NCI-H1417 (cell line): ENCODE data around the gene FAM25G.
A peak's percentile ranks its signal among the peaks of the same experiment; 100 is the strongest.
"Not testable (repeated sequence)": the region's sequence is repeated elsewhere in the genome, so short reads cannot be mapped to it uniquely, and the experiment has no call there.

ENCODE experiments used
- DNase-seq, 3 experiments: peaks; one replicate each; lab custom pipeline; 2025; lab: John Stamatoyannopoulos, UW

The FAM25G gene

DNA sequence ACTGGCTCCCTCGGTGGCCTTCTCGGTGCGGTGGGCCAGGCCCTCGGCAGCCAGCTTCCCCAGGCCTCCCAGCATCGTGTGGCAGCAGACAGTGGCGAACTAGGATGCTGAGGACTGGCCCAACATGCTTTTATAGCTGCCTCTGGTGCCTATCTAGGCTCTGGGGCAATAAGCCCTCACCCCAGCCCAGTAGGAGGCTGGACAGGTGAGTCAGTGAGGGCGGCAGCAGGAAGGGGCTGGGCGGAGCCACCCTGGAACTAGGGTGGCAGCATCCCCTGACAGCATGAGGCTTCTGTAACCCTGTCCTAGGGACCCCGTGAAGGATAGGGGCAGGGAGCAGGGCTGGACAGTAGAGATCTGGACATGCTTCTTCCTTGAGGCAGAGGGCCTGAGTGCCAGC is at the start of gene FAM25G:
FAM25G (minus strand) TSS at position 101 of the 400 bp plus-strand sequence; CDS start at position 75, 26 bp downstream.
- DNase-seq, result not testable (repeated sequence)

DNA sequence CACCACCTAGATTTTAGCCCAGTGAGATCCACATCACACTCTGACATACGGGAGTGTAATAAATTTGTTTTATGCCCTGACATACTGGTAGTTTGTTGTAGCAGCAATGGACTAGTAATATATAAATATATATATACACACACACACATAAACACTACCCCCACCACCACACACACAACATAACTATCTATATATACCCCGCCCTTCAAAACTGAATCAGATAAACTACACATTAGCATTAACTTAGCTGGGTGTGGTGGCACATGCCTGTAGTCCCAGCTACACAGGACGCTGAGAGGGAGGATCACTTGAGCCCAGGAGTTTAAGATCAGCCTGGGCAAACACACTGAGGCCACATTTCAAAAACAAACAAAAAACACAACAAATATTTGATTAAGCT is 44.9 kb upstream of the FAM25G start:
- DNase-seq, result not testable (repeated sequence)

GRCh38 chr10:47523475-47523874 is 32.0 kb upstream of the FAM25G start, which contains the start of gene AGAP9:
AGAP9 (minus strand) TSS chr10:47523638; CDS start chr10:47523526, 112 bp downstream.
- not testable (repeated sequence) for DNase-seq

DNA sequence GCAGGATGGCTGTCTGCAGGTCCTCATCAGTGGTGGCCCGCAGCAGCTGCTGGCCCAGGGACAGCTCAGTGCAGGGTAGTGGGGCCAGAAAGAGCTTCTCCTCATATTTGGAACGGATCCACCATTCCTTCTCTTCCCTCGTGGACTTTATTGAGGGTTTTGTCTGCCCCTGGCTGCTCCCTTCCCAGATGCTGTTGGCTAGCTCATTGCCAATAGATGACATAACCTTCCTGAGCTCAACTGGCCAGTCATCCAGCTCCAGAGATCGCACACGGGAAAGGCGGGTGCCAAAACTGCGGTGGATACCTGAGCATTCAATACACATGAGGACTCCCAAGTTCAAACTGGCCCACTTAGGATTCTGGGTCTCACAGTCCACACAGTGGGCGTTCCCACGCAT is 10.8 kb upstream of the FAM25G start:
- DNase-seq, result not testable (repeated sequence)

DNA sequence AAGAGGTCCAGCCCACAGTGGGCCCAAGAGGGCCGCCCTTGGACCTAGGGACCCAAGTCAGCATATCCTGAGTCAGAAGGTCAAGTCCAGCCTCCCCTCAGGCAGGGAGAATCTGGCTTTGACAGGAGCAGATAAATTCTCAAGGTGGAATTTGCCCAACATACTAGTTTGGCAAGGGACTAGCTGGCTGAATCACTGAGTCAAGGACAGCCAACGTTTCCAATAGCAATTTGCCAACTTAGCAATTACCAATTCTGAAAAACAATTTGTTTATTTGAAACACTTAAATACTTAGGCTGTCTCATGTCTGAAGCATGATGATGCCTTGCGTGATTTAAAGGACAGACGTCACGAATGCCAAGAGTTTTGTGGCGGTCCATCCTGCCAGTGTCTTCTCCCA is 2.7 kb upstream of the FAM25G start:
- not testable (repeated sequence) for DNase-seq

- not testable (repeated sequence) for DNase-seq
These were observed 1.9 kb downstream of the FAM25G start for GRCh38 chr10:47489630-47490029.

DNA sequence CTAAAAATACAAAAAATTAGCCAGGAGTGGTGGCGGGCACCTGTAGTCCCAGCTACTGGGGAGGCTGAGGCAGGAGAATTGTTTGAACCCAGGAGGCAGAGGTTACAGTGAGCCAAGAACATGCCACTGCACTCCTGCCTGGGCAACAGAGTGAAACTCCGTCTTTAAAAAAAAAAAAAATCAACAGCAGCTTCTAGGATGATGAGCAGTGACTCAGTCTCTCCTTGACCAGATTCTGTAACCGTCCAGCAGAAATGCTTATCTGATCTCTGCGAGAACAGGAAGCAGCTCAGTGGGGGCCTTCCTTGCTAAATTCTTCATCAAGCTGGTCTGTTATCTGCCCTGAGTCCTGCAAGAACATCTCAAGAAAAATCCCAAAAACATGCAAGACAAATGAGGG is 5.6 kb downstream of the FAM25G start:
- DNase-seq, result not testable (repeated sequence)

DNA sequence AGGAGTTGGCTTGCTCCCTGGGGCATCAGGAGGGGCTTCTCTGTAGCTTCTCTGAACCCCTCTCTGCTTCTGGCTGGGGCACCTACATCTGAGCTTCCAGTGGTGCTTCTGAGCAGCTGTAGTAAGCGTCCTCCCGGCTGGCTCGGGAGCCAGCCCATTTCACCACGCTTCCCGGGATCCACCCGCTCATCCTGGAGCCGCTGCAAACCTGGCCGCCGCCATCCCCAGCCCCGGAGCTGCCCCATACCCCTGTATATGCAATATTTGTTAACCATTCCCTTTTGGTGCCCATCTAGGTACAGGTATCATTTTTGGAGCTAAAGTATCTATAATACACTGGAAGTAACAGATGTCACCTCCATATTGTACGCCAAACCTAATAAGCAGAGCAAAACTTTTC is 6.7 kb downstream of the FAM25G start:
- not testable (repeated sequence) for DNase-seq

GRCh38 chr10:47483923-47484322 is 7.6 kb downstream of the FAM25G start, which contains the start of gene ANXA8:
ANXA8 (minus strand) TSS chr10:47484115; CDS start chr10:47483933, 182 bp downstream.
- DNase-seq, result not testable (repeated sequence)

DNA sequence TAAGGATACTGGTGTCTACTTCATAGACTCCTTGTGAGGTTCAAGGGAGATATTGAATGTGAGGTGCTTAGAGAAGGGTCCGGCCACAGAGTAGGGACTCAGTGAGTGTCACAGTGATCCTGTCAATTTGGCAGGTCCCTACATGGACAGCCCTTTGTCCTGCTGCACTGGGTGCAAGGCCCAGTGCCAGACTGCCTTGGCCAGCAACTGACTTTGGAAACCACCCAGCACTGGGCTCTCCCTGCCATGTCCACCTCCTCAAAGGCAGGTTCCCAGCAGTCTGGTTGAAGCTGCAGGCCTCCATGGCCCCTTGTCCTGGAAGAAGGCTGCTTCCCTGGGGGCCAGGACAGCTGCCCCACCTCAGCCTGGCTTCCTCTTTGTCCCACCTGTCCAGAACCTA is 9.1 kb downstream of the FAM25G start:
- not testable (repeated sequence) for DNase-seq

DNA sequence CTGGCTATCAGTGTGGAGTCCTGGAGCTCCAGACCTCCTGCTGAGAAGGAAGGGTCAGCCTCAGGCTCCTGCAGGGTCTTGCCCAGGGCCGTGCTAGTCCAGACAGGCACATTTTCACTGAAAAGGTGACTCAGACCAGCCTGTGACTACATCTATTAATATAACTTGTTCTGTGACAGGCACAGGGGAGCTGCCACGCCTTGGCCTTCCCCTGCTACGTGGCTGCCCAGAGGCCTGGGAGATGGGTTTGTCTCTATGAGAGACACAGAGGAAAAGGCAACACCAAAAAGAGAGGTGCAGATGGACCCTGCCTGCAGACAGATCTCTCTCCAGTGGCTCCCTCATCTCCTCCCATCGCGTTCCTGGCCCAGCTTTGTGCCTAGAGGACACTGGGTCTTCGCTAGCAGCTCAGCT is 9.7 kb downstream of the FAM25G start:
- not testable (repeated sequence) for DNase-seq

- DNase-seq, result not testable (repeated sequence)
These were observed 10.2 kb downstream of the FAM25G start for GRCh38 chr10:47481182-47481766.

DNA sequence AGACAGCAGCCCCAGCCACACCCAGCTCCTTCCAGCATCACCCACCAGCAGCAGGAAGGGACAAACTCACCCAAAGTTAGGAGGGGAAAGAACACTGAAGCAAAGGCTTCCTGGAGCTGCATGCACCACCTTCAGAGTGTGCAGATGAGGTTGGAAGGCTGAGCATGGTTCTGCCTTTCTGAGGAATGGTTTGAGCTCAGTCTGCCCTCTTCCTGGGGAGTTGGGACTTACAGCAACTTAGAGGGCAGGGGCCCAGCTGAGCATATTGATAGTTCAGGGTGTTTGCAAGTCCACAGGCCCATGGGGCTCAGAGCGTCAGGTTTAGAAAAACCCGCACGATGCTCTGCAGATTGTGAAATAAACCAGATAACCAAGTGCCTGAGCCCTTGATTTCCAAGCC is 11.4 kb downstream of the FAM25G start:
- not testable (repeated sequence) for DNase-seq

DNA sequence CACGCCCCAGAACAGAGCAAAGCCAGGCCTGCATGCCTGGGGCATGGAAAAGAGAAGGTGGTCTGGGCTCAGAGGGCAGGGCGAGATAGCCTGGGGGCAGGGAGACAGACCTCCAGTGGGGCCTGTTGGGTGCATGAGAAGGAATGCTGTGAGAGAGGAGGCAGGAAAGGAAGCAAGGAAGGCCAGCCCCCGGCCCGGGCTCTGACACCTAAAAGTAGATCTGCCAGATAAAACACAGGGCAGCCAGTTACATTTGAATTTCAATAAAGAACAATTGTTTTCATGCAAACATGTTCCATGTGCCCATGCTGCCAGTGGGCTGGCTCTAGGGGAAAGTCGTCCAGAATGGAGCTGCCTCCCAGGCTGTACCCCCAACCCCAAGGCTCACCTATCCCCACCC is 13.4 kb downstream of the FAM25G start:
- not testable (repeated sequence) for DNase-seq

GRCh38 chr10:47477078-47477477 is 14.4 kb downstream of the FAM25G start:
- not testable (repeated sequence) for DNase-seq

- not testable (repeated sequence) for DNase-seq
These were observed 16.4 kb downstream of the FAM25G start for GRCh38 chr10:47475101-47475500.

GRCh38 chr10:47473516-47473915 is 18.0 kb downstream of the FAM25G start:
- DNase-seq, result not testable (repeated sequence)

GRCh38 chr10:47472647-47473046 is 18.9 kb downstream of the FAM25G start:
- DNase-seq, result not testable (repeated sequence)

- DNase-seq, result not testable (repeated sequence)
These were observed 19.4 kb downstream of the FAM25G start for GRCh38 chr10:47472072-47472471.

DNA sequence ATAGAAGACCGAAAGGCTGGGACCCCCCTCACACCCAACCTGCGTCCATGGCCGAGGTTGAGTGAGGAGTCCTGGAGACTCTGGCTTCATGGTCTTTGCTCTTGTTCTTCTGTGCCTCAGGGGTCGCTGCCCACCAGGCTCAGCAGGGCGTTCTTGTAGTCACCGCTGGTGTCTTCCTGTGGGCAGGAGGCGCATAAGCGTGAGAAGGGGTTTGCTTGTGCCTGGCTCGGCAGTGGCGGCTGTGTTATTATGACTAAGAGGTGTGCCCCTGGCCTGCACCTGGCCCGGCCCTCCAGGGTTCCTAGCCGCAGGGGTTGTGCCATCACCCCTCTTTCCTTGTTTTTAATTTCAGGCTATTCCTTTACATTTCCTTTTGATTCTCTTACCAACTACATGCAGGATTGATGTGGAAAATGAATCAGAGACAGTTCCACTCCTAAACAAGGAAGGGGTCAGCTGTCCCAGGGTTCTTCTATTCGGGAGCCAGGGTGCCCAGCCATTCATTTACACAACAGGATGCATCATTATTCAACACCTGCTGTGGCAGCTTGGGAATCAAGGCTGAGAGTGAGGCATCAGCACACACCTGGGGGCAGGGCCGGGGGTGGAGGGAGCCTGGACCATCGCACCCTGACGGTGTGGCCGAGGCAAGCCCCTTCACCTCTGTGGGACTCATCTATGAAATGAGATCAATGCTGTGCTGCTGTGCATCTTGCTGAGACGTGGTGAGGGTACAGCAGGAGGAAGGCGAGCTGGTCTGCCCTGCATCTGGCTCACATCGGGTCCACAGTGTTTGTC is 22.6 kb downstream of the FAM25G start:
- DNase-seq, result peak in 2 of 3 experiments; percentile 16 to 18

DNA sequence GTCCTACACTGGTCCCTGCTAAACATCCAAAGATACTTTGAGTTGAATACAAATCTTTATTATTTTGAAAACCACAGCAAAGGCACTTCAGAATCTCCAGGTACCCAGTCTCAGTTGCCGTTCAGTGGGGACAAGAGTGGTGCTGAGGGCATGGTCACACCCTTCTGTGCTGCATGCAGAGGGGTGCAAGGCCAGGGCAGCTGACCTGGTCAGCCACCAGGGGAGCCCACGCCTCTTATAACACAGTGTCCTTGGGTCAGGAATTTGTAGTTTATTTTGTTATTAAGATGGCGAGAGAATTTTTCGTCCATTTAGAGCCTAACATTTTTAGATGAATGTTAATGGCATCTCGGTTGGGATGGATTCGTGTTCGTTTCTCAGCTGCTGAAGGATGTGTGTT is 23.5 kb downstream of the FAM25G start:
- not testable (repeated sequence) for DNase-seq

DNA sequence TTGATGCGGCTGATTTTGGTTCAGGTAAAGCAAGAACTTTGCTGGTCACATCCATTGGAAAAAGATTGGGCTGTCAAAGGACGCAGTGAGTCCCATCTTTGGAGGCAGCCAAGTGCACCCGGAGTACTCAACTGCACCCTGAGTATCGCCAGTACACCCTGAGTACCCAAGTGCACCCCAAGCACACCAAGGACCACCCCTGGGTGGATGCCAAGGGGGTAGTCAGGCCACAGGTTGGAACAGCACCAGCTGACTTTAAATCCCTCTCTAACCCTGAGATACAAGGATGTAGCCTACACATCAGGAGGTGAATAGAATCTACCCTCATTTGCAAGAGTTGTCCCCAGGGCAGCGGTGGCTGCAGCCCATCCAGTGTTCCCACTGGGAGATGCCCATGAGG is 24.0 kb downstream of the FAM25G start:
- DNase-seq, result not testable (repeated sequence)
